Measurements from ENCODE around the gene AP4M1.

Gene AP4M1

GRCh38 chr7:100157334-100158228, 56.1 kb downstream of the AP4M1 start:
- DNase-seq (ENCODE audit: low spot score), result peak; percentile 78
